GM12878 (cell line): ENCODE measurements around the gene AQP7. TPM values are rescaled to one million over a fixed set of nuclear protein-coding genes. Genes with fewer than 3 reads are reported as not detected.

Experiments used
- ATAC-seq: fragments of 200-7000 bp; cut with Tn5 transposase; 3 replicates; pipeline ENCODE4 v1.9.1; 2020; ENCODE audit warnings: mild to moderate bottlenecking, moderate library complexity
- BruUV-seq: library from RNA; stranded (reverse); fragments of 400-500 nt; replicated peaks from 2 replicates; lab custom pipeline; 2021; lab: Mats Ljungman, UMichigan
- CTCF ChIA-PET: fragments of 300-600 bp; sonication (Branson Sonifier 250); formaldehyde crosslinking; extraction: SDS; loops from one replicate; lab custom pipeline; 2021; ENCODE audit warnings: inconsistent platforms; lab: Yijun Ruan, JAX
- POLR2A ChIA-PET: fragments of 350-600 bp; formaldehyde crosslinking; extraction: SDS; loops from one replicate; lab custom pipeline; 2021; ENCODE audit warnings: inconsistent platforms; lab: Charles Lee
- RAD21 ChIA-PET: fragments of 300-600 bp; sonication (Branson Sonifier 250); formaldehyde crosslinking; loops from one replicate; lab custom pipeline; 2023; ENCODE audit warnings: antibody characterized with exemption; ENCODE audit not compliant: unreplicated experiment; lab: Charles Lee
- SMC1A ChIA-PET: fragments of 300-600 bp; sonication (Branson Sonifier 250); formaldehyde crosslinking; loops from one replicate; lab custom pipeline; 2023; ENCODE audit not compliant: unreplicated experiment, uncharacterized antibody; lab: Charles Lee
- DNase-seq: peaks from one replicate; pipeline ENCODE4 v3.0.0-alpha.2; 2011; ENCODE audit warnings: low read depth, low spot score
- FAIRE-seq: peaks from 3 replicates; lab custom pipeline; 2011; peaks lifted over from hg19 to GRCh38; lab: Jason Lieb, UNC
- H2AFZ ChIP-seq: 2 replicates; pipeline ENCODE4 v1.6.0; 2011; ENCODE audit warnings: low read depth, low read length, control low read depth; ENCODE audit not compliant: control insufficient read depth
- H3K27ac ChIP-seq: 2 replicates; pipeline ENCODE4 v1.5.1; 2011; ENCODE audit warnings: control low read depth; ENCODE audit not compliant: control insufficient read depth, insufficient read depth
- H3K27me3 ChIP-seq, 2 experiments: replicated peaks in 1 of 2; 2 replicates each; pipeline versions ENCODE4 v1.6.0 to v1.6.1; 2011; ENCODE audit warnings: low read length in 1 of 2; ENCODE audit not compliant: control insufficient read depth in 2 of 2, insufficient read depth in 2 of 2
- H3K36me3 ChIP-seq, 2 experiments: 2 replicates each; pipeline ENCODE4 v1.5.1; 2011; ENCODE audit warnings: low read length in 1 of 2; ENCODE audit not compliant: control insufficient read depth in 2 of 2, insufficient read depth in 2 of 2
- H3K4me1 ChIP-seq: 2 replicates; pipeline ENCODE4 v1.6.1; 2011; ENCODE audit warnings: mild to moderate bottlenecking, low read length, moderate library complexity, mixed read lengths; ENCODE audit not compliant: control insufficient read depth, insufficient read depth
- H3K4me2 ChIP-seq: 2 replicates; pipeline ENCODE4 v1.6.0; 2011; ENCODE audit warnings: control low read depth; ENCODE audit not compliant: control insufficient read depth, insufficient read depth
- H3K4me3 ChIP-seq: fragments of 200-600 bp; sonication (generic); 2 replicates; pipeline ENCODE4 v1.5.1; 2016
- H3K79me2 ChIP-seq: 2 replicates; pipeline ENCODE4 v1.6.0; 2011; ENCODE audit warnings: low read length; ENCODE audit not compliant: control insufficient read depth, insufficient read depth
- H3K9ac ChIP-seq: 2 replicates; pipeline ENCODE4 v1.8.0; 2011; ENCODE audit warnings: low read length, control low read depth, mixed read lengths; ENCODE audit not compliant: control insufficient read depth, insufficient read depth
- H3K9me3 ChIP-seq: replicated peaks from 3 replicates; pipeline ENCODE4 v1.5.1; 2011; ENCODE audit warnings: mild to moderate bottlenecking, low read length; ENCODE audit not compliant: control insufficient read depth, insufficient read depth
- H4K20me1 ChIP-seq: 2 replicates; pipeline ENCODE4 v1.6.0; 2011; ENCODE audit not compliant: control insufficient read depth, insufficient read depth
- BCL11A ChIP-seq: IDR thresholded peaks from 2 replicates; pipeline ENCODE4 v1.6.1; 2011; ENCODE audit warnings: low read depth, low read length
- CEBPB ChIP-seq, 2 experiments: fragments of 150-350 bp in 1 of 2; IDR thresholded peaks; 2 replicates each; pipeline ENCODE4 v1.6.1; 2012 to 2014; ENCODE audit warnings: low read depth in 2 of 2, low read length in 2 of 2, borderline replicate concordance in 1 of 2, inconsistent platforms in 1 of 2
- HDAC6 ChIP-seq: fragments of 200-600 bp; sonication (generic); IDR thresholded peaks from one replicate; pipeline ENCODE4 v1.8.0; 2017; ENCODE audit warnings: antibody characterized with exemption; ENCODE audit not compliant: unreplicated experiment
- MTA2 ChIP-seq: fragments of 450-650 bp; IDR thresholded peaks from 2 replicates; pipeline ENCODE4 v1.6.1; 2016; ENCODE audit warnings: low read depth, mild to moderate bottlenecking, moderate library complexity
- NFYB ChIP-seq: IDR thresholded peaks from 2 replicates; pipeline ENCODE4 v1.6.1; 2011; ENCODE audit warnings: low read depth, mild to moderate bottlenecking, low read length, improper control_type of control experiment, moderate library complexity; ENCODE audit not compliant: insufficient read depth
- PAX8 ChIP-seq: fragments of 450-650 bp; IDR thresholded peaks from 2 replicates; pipeline ENCODE4 v1.6.1; 2017; ENCODE audit warnings: mild to moderate bottlenecking, moderate library complexity
- POLR2AphosphoS2 ChIP-seq: IDR thresholded peaks from 2 replicates; pipeline ENCODE4 v1.6.1; 2011; ENCODE audit warnings: low read depth, mild to moderate bottlenecking, low read length, improper control_type of control experiment, moderate library complexity
- SIX5 ChIP-seq: IDR thresholded peaks from 2 replicates; pipeline ENCODE4 v1.6.1; 2011; ENCODE audit warnings: mild to moderate bottlenecking, low read depth, low read length, moderate library complexity; ENCODE audit not compliant: severe bottlenecking
- SP1 ChIP-seq: IDR thresholded peaks from one replicate; pipeline ENCODE4 v1.6.1; 2011; ENCODE audit warnings: low read depth, low read length
- TCF7 ChIP-seq: IDR thresholded peaks from 2 replicates; pipeline ENCODE4 v1.6.1; 2014; ENCODE audit warnings: antibody characterized with exemption, borderline replicate concordance
- USF1 ChIP-seq: IDR thresholded peaks from 2 replicates; pipeline ENCODE4 v1.6.1; 2011; ENCODE audit warnings: borderline replicate concordance, low read depth, mild to moderate bottlenecking, moderate library complexity, mixed read lengths, low read length; ENCODE audit not compliant: insufficient read depth; ENCODE audit errors: extremely low read length
- ZNF274 ChIP-seq: IDR thresholded peaks from one replicate; pipeline ENCODE4 v1.8.0; 2011; ENCODE audit not compliant: insufficient read length, insufficient read depth
- ZNF592 ChIP-seq: fragments of 450-650 bp; IDR thresholded peaks from 2 replicates; pipeline ENCODE4 v1.6.1; 2017; ENCODE audit warnings: mild to moderate bottlenecking, moderate library complexity
- WGBS: methylation state at CpG from one replicate; pipeline ENCODE4 v1.1.6; 2016; ENCODE audit warnings: low lambda C conversion rate; ENCODE audit not compliant: insufficient replicate concordance, insufficient coverage; ENCODE audit errors: missing lambda C conversion rate; 5-methylcytosine and 5-hydroxymethylcytosine counted together
- in situ Hi-C: fragments of 300-500 bp; cut with MboI; formaldehyde crosslinking; loops from 9 replicates; pipeline ENCODE4 v1.14.3; 2018; ENCODE audit warnings: mixed read lengths
- intact Hi-C: fragments of 100-400 bp; cut with micrococcal nuclease; formaldehyde crosslinking; loops from one replicate; pipeline ENCODE4 v1.14.2; 2022; ENCODE audit not compliant: unreplicated experiment
- polyA plus RNA-seq, 11 experiments: library from polyadenylated mRNA; depleted of rRNA in 4 of 11; unstranded in 6 of 11; stranded (reverse) in 5 of 11; fragments of >200 nt; fragmentation: Nextera tagmentation in 4 of 11; fragmentation: Illumina TruSeq in 1 of 11; extraction: Ambion mirVana in 4 of 11; extraction: Trizol in 1 of 11; gene quantifications; 1 replicate in 1 of 11; 2 replicates in 10 of 11; pipeline versions ENCODE4 v1.2.1 to v1.2.3, GENCODE V29; 2011 to 2016; ENCODE audit warnings: inconsistent platforms in 2 of 11, missing spikeins in 2 of 11, low read depth in 1 of 11
- total RNA-seq, 4 experiments: library from RNA; depleted of rRNA in 3 of 4; stranded (reverse); fragments of >200 nt in 3 of 4; fragmentation: Illumina TruSeq in 1 of 4; extraction: Trizol in 1 of 4; gene quantifications; 2 replicates each; pipeline versions ENCODE4 v1.2.1 to v1.2.3, GENCODE V29; 2013 to 2021

AQP7 gene
- total and polyA plus RNA-seq, 10 of the 15 experiments (the other 5 are each of a cell fraction or from before 2014, with no cell fraction given), result 0.04 to 0.18 (median 0.04) TPM; not detected in 7

DNA sequence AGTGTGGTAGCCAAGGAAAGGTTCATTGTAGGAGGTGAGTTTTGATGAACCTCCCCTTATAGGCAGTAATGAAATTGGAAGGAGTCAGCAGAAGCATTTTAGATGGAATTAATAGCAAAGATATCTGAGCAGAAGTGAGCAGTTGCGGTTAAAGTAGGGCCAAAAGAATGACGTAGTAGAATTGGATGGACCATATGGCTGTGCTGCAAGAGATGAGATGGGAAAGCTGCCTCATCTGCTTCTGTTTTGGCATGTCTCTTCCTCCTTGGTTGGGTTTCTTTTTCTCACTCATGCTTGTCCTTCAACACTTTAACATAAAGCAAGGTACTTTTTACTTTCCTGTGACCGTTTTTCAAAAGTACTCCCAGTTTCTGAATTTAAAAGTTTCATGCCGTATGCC is 55.8 kb downstream of the AQP7 start:
- no peak for FAIRE-seq
- Histone ChIP-seq H3K27me3 (no peaks in the 10 kb centered on the region), H3K9me3 (no peaks in the 10 kb centered on the region), H4K20me1 (no peaks in the 10 kb centered on the region), H3K4me2 (no peak overlapping the region), H3K27ac (no peak overlapping the region), H3K36me3 (peaks cover 8 to 23% of the 10 kb centered on the region in 2 experiments), H2AFZ (no peak overlapping the region), H3K79me2 (no peaks in the 10 kb centered on the region), H3K9ac (no peak overlapping the region), H3K4me3 (no peak overlapping the region), H3K4me1 (no peaks in the 10 kb centered on the region)
- intact Hi-C loops, result no loop called here
- POLR2A ChIA-PET, result no interaction called here
- CTCF ChIA-PET, result no interaction called here
- no TSS peak for BruUV-seq
- in situ Hi-C loops, result no loop called here
- 98% methylated on average over 4 of the region's 4 CpGs for WGBS
- SMC1A ChIA-PET, result no interaction called here
- ATAC-seq, result no peak
- no peak for DNase-seq
- RAD21 ChIA-PET, result no interaction called here
- TF ChIP-seq HDAC6 (no peak), MTA2 (no peak), BCL11A (no peak), ZNF274 (no peak), NFYB (no peak), USF1 (no peak), SP1 (no peak), CEBPB (IDR thresholded peaks at IDR 0.05; ENCODE audit: borderline replicate concordance in 1 of 2, low read depth in 2 of 2, low read length in 2 of 2) (no peak), POLR2AphosphoS2 (no peak), ZNF592 (no peak), SIX5 (no peak), PAX8 (no peak), TCF7 (no peak)
